B cell (primary cell): ENCODE data around the gene KCNK1. TPM values are rescaled to one million over a fixed set of nuclear protein-coding genes. Genes with fewer than 3 reads are reported as not detected.

Experiments used
- ATAC-seq: fragments of 200-7000 bp; cut with Tn5 transposase; one replicate; pipeline ENCODE4 v1.10.0; 2021; ENCODE audit warnings: low read depth, mild to moderate bottlenecking, moderate number of reproducible peaks, moderate library complexity
- CTCF ChIA-PET: fragments of 350-600 bp; sonication (Branson Sonifier 250); formaldehyde crosslinking; loops from one replicate; lab custom pipeline; 2021; ENCODE audit warnings: antibody characterized with exemption, inconsistent platforms; lab: Charles Lee
- POLR2A ChIA-PET: fragments of 350-600 bp; sonication (Branson Sonifier 250); formaldehyde crosslinking; loops from one replicate; lab custom pipeline; 2021; ENCODE audit warnings: antibody characterized with exemption; lab: Charles Lee
- DNase-seq: peaks from one replicate; pipeline ENCODE4 v3.0.0; 2013
- H2AFZ ChIP-seq: 2 replicates; pipeline ENCODE4 v1.6.1; 2012; ENCODE audit warnings: mild to moderate bottlenecking, low read depth, low read length; ENCODE audit not compliant: insufficient read depth, poor library complexity, severe bottlenecking
- H3K27ac ChIP-seq, 2 donors: 1 replicate in 1 of 2; 2 replicates in 1 of 2; pipeline ENCODE4 v1.5.1; 2012 to 2013; ENCODE audit warnings: low read length in 2 of 2, mild to moderate bottlenecking in 2 of 2, moderate library complexity in 1 of 2
- H3K27me3 ChIP-seq, 4 experiments: fragments of 200-600 bp in 1 of 4; sonication (generic) in 1 of 4; replicated peaks in 1 of 4; 1 replicate in 2 of 4; 2 replicates in 2 of 4; pipeline versions ENCODE4 v1.6.1 to v1.7.0; 2013 to 2016; ENCODE audit warnings: low read length in 3 of 4, mild to moderate bottlenecking in 2 of 4, mixed read lengths in 1 of 4, moderate library complexity in 1 of 4; ENCODE audit not compliant: insufficient read depth in 4 of 4, control insufficient read depth in 3 of 4; ENCODE audit errors: control extremely low read depth in 1 of 4
- H3K36me3 ChIP-seq, 2 experiments: replicated peaks in 1 of 2; 1 replicate in 1 of 2; 2 replicates in 1 of 2; pipeline versions ENCODE4 v1.6.1 to v1.7.1; 2013; ENCODE audit warnings: low read length in 1 of 2; ENCODE audit not compliant: insufficient read depth in 2 of 2, control insufficient read depth in 1 of 2; ENCODE audit errors: control extremely low read depth in 1 of 2, extremely low read depth in 1 of 2
- H3K4me1 ChIP-seq, 2 donors: fragments of 200-600 bp in 1 of 2; sonication (generic) in 1 of 2; 1 replicate in 1 of 2; 2 replicates in 1 of 2; pipeline versions ENCODE4 v1.5.1 to v1.6.1; 2013 to 2017; ENCODE audit warnings: low read length in 2 of 2; ENCODE audit not compliant: control insufficient read depth in 2 of 2, insufficient read depth in 2 of 2
- H3K4me2 ChIP-seq: replicated peaks from 2 replicates; pipeline ENCODE3; 2012; ENCODE audit warnings: mild to moderate bottlenecking, low read depth, low read length; ENCODE audit not compliant: poor library complexity, severe bottlenecking
- H3K4me3 ChIP-seq, 5 experiments: fragments of 200-600 bp in 1 of 5; sonication (generic) in 1 of 5; 1 replicate in 3 of 5; 2 replicates in 2 of 5; pipeline versions ENCODE4 v1.5.1 to v1.7.0; 2011 to 2016; ENCODE audit warnings: low read length in 4 of 5, mild to moderate bottlenecking in 4 of 5, low read depth in 2 of 5, control low read depth in 1 of 5, moderate library complexity in 1 of 5; ENCODE audit not compliant: insufficient read depth in 1 of 5; ENCODE audit errors: control extremely low read depth in 1 of 5, extremely low read depth in 1 of 5
- H3K79me2 ChIP-seq: fragments of 200-600 bp; sonication (generic); one replicate; pipeline ENCODE4 v1.6.0; 2016; ENCODE audit warnings: low read length; ENCODE audit not compliant: control insufficient read depth, insufficient read depth
- H3K9ac ChIP-seq: fragments of 200-600 bp; sonication (generic); 2 replicates; pipeline ENCODE4 v1.6.1; 2017; ENCODE audit warnings: mild to moderate bottlenecking, low read length, moderate library complexity
- H3K9me3 ChIP-seq, 3 donors: one replicate each; pipeline versions ENCODE4 v1.6.1 to v1.7.1; 2013; ENCODE audit warnings: low read length in 2 of 3; ENCODE audit not compliant: control insufficient read depth in 2 of 3, insufficient read depth in 1 of 3; ENCODE audit errors: control extremely low read depth in 1 of 3
- H4K20me1 ChIP-seq: 2 replicates; pipeline ENCODE4 v1.6.0; 2012; ENCODE audit warnings: mild to moderate bottlenecking, low read length; ENCODE audit not compliant: insufficient read depth, control insufficient read depth, poor library complexity, severe bottlenecking
- H3K27ac Mint-ChIP-seq: one replicate; pipeline ENCODE4 v1.8.0; 2021; ENCODE audit warnings: mixed read lengths
- H3K27me3 Mint-ChIP-seq: one replicate; pipeline ENCODE4 v1.8.0; 2021; ENCODE audit warnings: mixed read lengths
- H3K4me1 Mint-ChIP-seq: one replicate; pipeline ENCODE4 v1.8.0; 2021; ENCODE audit warnings: mixed read lengths
- H3K4me3 Mint-ChIP-seq: one replicate; pipeline ENCODE4 v1.8.0; 2021; ENCODE audit warnings: mixed read lengths
- H3K9me3 Mint-ChIP-seq: one replicate; pipeline ENCODE4 v1.8.0; 2022; ENCODE audit warnings: mixed read lengths; ENCODE audit not compliant: insufficient read depth
- CTCF ChIP-seq: fragments of 200-600 bp; IDR thresholded peaks from one replicate; pipeline ENCODE4 v1.8.0; 2022; ENCODE audit warnings: antibody characterized with exemption, mild to moderate bottlenecking
- EZH2 ChIP-seq: IDR thresholded peaks from 2 replicates; pipeline ENCODE4 v1.6.1; 2012; ENCODE audit warnings: borderline replicate concordance, low read depth, mild to moderate bottlenecking, moderate library complexity, low read length; ENCODE audit not compliant: insufficient read depth, poor library complexity, severe bottlenecking
- WGBS: methylation state at CpG from one replicate; pipeline ENCODE4 v1.1.5; 2013; ENCODE audit warnings: missing lambda C conversion rate; ENCODE audit not compliant: insufficient coverage; 5-methylcytosine and 5-hydroxymethylcytosine counted together
- intact Hi-C: fragments of 100-400 bp; cut with micrococcal nuclease; formaldehyde crosslinking; loops from one replicate; pipeline ENCODE4 v1.10.0; 2022
- polyA plus RNA-seq: library from polyadenylated mRNA; depleted of rRNA; stranded (reverse); fragments of >200 nt; gene quantifications from 2 replicates; pipeline ENCODE4 v1.2.3, GENCODE V29; 2012
- total RNA-seq, 2 donors: library from RNA; stranded (reverse); fragments of 120-200 nt in 1 of 2; gene quantifications; 1 replicate in 1 of 2; 2 replicates in 1 of 2; pipeline versions ENCODE4 v1.2.3 to v1.2.4, GENCODE V29; 2013 to 2022

Gene KCNK1
- total and polyA plus RNA-seq, 2 donors (not counting 1 experiment from before 2014, with no cell fraction given), result not detected

GRCh38 chr1:233707880-233708815 lies 94.2 kb downstream of the KCNK1 start:
- WGBS, result 81% methylated on average over 4 of the region's 6 CpGs
- Histone ChIP-seq H3K9ac (no peak overlapping the region), H3K36me3 (no peaks in the 10 kb centered on the region), H2AFZ (no peak overlapping the region), H3K9me3 (peaks cover 0 to 2% (median 0%) of the 10 kb centered on the region in 3 donors), H3K79me2 (no peaks in the 10 kb centered on the region), H3K27me3 (no peaks in the 10 kb centered on the region), H3K4me1 (no peaks in the 10 kb centered on the region), H3K4me3 (no peak overlapping the region), H3K27ac (no peak overlapping the region), H4K20me1 (no peaks in the 10 kb centered on the region), H3K4me2 (no peak overlapping the region)
- CTCF ChIA-PET, result no interaction called here
- H3K4me3 Mint-ChIP-seq, result no peak overlapping the region
- TF ChIP-seq CTCF (no peak), EZH2 (no peak)
- peaks cover 6% of the 10 kb centered on the region for H3K9me3 Mint-ChIP-seq
- H3K27me3 Mint-ChIP-seq, result no peaks in the 10 kb centered on the region
- H3K4me1 Mint-ChIP-seq, result no peaks in the 10 kb centered on the region
- POLR2A ChIA-PET, result no interaction called here
- ATAC-seq, result no peak
- no peak for DNase-seq
- intact Hi-C loops, result no loop called here
- no peak overlapping the region for H3K27ac Mint-ChIP-seq

GRCh38 chr1:233710031-233710430 lies 96.1 kb downstream of the KCNK1 start:
- H3K4me3 ChIP-seq, result no peak overlapping the region
- no peak overlapping the region for H3K27ac ChIP-seq
- H3K27me3 Mint-ChIP-seq, result no peaks in the 10 kb centered on the region
- ChIA-PET CTCF (no interaction called here), POLR2A (no interaction called here)
- no peak for TF ChIP-seq CTCF
- TF ChIP-seq EZH2, result no peak
- no peaks in the 10 kb centered on the region for H3K36me3 ChIP-seq
- ATAC-seq (no peak), DNase-seq (no peak)
- no peak overlapping the region for H3K4me2 ChIP-seq
- H3K9me3 ChIP-seq, result peaks cover 0 to 2% (median 0%) of the 10 kb centered on the region in 3 donors
- no peaks in the 10 kb centered on the region for H3K27me3 ChIP-seq
- no peaks in the 10 kb centered on the region for H3K4me1 ChIP-seq
- WGBS, result no CpG with 5 or more reads among the region's 2 CpGs
- intact Hi-C loops, result no loop called here
- peaks cover 6% of the 10 kb centered on the region for H3K9me3 Mint-ChIP-seq
- no peak overlapping the region for H2AFZ ChIP-seq
- no peak overlapping the region for H3K27ac Mint-ChIP-seq
- no peaks in the 10 kb centered on the region for H3K4me1 Mint-ChIP-seq
- H3K4me3 Mint-ChIP-seq, result no peak overlapping the region
- H4K20me1 ChIP-seq, result no peaks in the 10 kb centered on the region
- no peak overlapping the region for H3K9ac ChIP-seq
- no peaks in the 10 kb centered on the region for H3K79me2 ChIP-seq
